GM19463 (cell line): ENCODE measurements around the gene UBE2E2.
"Not testable (repeated sequence)": the region's sequence is repeated elsewhere in the genome, so short reads cannot be mapped to it uniquely, and the experiment has no call there.

Experiments used
- ATAC-seq: cut with Tn5 transposase; IDR thresholded peaks from one replicate; pipeline ENCODE4 v1.9.1; 2021; ENCODE audit warnings: mild to moderate bottlenecking, moderate library complexity; ENCODE audit not compliant: unreplicated experiment

The UBE2E2 gene

GRCh38 chr3:23320586-23321570 lies 117.8 kb downstream of the UBE2E2 start:
- ATAC-seq: no peak

- ATAC-seq: no peak
Observed at GRCh38 chr3:23324745-23325144, 121.6 kb downstream of the UBE2E2 start.

- ATAC-seq: peak; percentile 57
Observed at GRCh38 chr3:23325466-23326065, 122.4 kb downstream of the UBE2E2 start.

- no peak for ATAC-seq
Observed at GRCh38 chr3:23329471-23330105, 126.5 kb downstream of the UBE2E2 start.

GRCh38 chr3:23330568-23330967 lies 127.4 kb downstream of the UBE2E2 start:
- no peak for ATAC-seq

GRCh38 chr3:23331141-23331935 lies 128.2 kb downstream of the UBE2E2 start:
- no peak for ATAC-seq

- ATAC-seq: no peak
Observed at GRCh38 chr3:23333633-23334032, 130.5 kb downstream of the UBE2E2 start.

- ATAC-seq: not testable (repeated sequence)
Observed at GRCh38 chr3:23336853-23337252, 133.7 kb downstream of the UBE2E2 start.

GRCh38 chr3:23341147-23341838 lies 138.2 kb downstream of the UBE2E2 start:
- peak; percentile 75 for ATAC-seq

- ATAC-seq: no peak
Observed at GRCh38 chr3:23342343-23342742, 139.2 kb downstream of the UBE2E2 start.

- ATAC-seq: no peak
Observed at GRCh38 chr3:23343509-23343908, 140.4 kb downstream of the UBE2E2 start.

GRCh38 chr3:23344886-23345285 lies 141.8 kb downstream of the UBE2E2 start:
- ATAC-seq: no peak

GRCh38 chr3:23349444-23349843 lies 146.3 kb downstream of the UBE2E2 start:
- not testable (repeated sequence) for ATAC-seq

- ATAC-seq: no peak
Observed at GRCh38 chr3:23356169-23356568, 153.0 kb downstream of the UBE2E2 start.

GRCh38 chr3:23356923-23357322 lies 153.8 kb downstream of the UBE2E2 start:
- ATAC-seq: no peak

- no peak for ATAC-seq
Observed at GRCh38 chr3:23359116-23359515, 156.0 kb downstream of the UBE2E2 start.

GRCh38 chr3:23365066-23365465 lies 161.9 kb downstream of the UBE2E2 start:
- no peak for ATAC-seq

GRCh38 chr3:23368731-23369130 lies 165.6 kb downstream of the UBE2E2 start:
- ATAC-seq: no peak

- no peak for ATAC-seq
Observed at GRCh38 chr3:23372285-23372684, 169.2 kb downstream of the UBE2E2 start.
